Hematopoietic multipotent progenitor cell treated with erythropoietin and hydrocortisone succinate and interleukin-3 and kit ligand, for 17 days (in vitro differentiated cells): ENCODE measurements around the gene EPB41.
"Not testable (repeated sequence)": the region's sequence is repeated elsewhere in the genome, so short reads cannot be mapped to it uniquely, and the experiment has no call there.

ENCODE experiments used
- DNase-seq: peaks from one replicate; pipeline ENCODE4 v3.0.0-alpha.2; 2015; ENCODE audit warnings: low spot score

EPB41 gene

DNA sequence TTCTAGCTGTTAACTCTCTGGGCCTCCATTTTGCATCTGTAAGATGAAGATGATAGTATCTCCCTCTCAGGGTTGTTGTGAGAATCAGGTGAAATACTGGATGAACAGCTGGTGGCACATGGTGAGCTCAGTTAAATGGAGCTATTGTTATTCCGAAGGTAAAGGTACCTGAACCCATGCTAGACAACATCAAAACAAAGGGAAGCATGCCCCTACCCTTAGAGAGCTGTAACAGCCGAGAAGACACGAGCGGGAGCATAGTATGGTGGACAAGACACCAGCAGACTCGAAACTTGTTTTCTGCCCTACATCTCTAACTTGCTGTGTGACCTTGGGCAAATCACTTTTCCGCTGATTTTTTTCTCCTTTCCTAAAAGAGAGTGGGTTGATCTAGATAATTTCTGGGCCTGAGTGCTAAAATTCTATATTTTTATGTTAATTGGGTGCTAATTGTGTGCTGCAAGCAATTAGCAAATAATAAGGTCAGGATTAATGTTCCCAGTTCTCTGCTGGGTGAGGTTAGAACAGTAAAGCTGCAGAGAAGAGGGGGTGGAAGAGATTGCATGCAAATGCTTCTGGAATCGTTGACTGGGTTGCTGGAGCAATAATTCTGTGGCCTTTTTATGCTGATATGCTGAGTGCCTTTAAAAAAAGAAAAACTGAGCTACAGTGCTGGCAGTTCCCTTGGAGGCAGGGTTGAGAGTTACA lies 198.5 kb downstream of the EPB41 start:
- DNase-seq: no peak

DNA sequence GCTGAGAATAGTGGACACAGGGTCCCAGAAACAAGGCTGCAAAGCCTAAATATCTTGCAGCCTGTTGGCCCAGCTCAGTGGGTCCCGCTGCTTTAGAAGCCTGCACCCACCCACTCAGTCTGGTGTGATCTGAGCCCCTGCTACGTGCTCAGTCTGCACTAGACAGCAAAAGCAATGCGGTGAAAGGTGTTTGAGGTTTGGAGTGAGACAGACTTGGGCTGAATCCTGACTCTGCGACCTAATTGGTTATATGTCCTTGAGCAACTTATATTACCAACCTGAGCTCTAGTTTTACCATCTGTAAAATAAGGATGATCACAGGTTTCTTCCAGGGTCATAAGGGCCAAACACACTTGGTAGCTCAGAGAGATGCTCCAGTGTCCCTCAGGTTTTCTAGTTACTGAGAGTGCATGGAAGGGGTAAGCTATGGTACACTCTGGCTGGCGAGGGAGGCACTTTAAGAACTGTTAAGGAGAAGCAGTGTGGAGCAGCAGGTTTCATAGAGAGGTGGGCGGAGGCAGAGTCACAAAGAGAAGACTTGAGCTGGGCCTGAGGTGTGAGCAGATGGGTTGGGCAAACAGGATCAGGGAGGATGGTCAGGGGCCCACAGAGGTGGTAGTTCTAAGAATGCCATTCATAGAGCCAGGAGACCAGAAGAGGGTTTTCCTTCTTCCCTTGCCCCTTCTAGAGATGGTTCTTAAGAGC lies 199.2 kb downstream of the EPB41 start:
- no peak for DNase-seq

DNA sequence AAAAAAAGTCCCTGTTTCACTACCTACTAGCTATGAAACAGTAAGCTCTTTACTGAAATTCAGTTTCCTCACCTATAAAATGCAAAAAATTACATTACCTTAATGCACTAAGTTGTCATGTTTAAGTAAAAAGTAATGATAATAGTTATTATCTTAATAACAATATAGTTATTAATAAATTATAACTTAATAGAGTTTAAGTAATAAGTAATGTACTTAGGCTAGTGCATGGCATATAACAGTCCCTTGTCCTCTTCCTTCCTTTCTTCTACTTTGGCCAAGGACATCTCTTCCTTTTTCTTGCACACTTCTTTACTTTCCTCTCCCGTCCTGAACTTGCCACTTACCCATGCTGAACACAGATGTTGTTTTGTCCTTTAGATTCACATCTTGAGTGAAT lies 200.3 kb downstream of the EPB41 start:
- DNase-seq: no peak

DNA sequence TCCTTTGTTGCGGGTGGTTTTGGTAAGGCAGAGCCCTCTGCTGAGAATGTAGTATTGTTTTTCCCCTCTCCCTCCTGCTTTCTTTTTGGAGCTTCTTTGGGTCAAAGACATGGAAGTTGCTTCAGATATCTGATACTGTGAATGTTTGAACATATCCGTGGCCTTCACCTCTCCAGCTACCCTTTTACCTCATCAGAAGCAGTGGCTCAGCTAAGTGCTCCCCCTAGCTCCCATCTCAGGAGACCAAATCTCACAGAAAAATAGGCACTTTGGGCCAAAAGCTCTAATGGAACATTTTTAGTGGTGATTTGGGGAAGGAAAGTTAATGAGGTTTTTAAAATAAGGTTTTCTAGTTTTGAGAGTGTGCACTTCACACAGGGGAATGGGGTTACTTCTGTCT lies 203.0 kb downstream of the EPB41 start:
- no peak for DNase-seq

DNA sequence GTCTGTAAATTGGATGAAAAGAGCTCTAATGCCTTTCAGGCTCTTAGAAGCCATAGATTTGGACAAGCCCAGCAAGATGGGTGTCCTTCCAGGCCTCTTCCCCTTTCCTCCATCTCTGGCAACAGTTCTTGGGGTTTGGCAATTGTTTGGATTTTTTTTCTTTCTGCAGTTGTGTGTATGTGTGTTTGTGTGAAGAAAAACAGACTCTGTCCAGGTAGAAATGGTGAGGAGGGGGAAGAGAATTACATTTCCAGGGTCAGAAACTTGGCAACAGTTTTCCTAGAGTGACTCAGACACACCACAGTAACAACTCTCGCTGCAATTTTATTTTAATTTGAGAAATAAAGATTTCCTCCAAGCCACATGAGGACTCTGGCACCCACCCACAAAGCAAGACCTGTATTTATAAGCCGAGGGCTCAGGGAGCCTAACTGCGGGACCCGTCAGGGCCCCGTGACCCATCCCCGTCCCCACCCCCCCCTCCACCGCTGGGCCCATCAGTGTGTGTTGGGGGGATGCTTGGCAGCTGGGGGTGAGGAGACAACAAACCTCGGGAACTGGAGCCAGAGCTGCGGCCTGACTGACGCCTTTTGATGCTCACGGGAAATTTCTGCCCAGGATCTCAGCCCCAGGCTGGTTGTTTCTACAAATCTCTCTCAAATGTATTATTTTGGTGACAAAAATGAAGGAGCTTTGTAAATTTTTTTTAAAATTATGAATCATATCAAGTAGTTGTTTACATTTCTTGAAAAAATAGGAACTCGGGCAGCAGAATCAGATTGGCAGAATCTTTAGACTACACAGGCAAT lies 205.0 kb downstream of the EPB41 start:
- no peak for DNase-seq

DNA sequence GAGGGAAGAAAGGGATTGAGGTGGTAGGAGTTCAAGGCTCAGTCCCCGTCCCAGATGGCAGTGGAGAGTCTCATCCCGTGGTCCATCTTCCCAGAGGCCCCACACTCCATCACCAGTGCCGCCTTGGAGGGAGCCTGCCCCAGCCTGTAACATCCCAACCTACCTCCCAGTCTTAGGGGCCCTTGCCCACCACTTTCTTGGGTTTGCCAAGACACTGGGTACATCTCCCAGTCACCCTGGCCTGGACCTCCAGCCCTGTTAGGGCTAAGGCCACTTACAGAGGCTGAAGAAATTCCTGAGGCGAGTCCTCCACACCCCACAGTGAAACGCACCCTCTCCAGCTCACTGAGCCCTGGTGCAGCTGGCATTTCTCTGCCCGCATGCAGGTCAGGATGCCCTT lies 206.0 kb downstream of the EPB41 start:
- no peak for DNase-seq

DNA sequence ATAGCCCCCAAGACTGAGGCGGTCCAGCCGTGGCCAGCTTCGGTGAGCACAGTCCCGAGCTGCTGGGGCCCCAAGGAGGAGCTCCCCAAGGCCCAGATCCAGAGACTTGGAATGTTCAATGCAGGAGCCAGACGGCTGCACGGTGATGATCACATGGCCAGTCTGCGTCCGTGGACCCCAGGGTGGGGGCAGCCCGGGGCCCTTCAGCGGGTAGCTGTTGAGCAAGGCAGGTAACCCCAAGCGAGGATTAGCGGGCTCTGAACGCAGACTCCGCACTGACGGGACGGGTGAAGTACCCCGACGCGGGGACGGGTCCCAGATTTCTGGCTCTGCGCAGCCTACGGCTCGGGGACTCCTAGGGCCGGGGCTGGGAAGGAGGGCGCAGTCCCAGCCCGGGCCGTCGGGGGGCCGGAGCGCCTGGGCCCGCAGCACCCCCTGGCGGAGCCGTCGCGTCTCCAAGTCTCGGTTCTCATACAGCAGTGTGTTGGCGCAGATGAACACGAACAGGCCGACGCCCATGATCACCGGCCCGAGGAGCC lies 206.6 kb downstream of the EPB41 start:
- DNase-seq: peak; percentile 70

DNA sequence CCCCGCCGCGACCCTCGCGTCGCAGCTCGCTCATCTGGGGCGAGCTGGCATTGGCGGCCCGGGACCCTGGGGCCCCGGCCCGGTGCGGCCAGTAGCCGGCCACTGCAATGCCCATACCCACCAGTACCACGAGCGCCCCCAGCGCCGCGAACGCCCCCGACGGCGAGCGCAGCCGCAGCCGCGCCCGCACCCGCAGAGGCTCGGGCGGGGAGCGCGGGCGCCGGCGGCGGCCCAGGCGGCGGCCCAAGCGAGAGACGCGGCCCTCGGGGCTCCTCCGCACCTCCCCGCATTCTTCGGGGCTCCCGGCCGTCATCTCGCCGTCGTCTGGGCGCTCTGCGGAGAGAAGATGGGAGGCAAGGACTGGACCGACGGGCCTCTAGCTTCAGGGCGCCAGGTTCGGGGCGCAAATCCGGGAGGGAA lies 207.2 kb downstream of the EPB41 start:
- DNase-seq: no peak

DNA sequence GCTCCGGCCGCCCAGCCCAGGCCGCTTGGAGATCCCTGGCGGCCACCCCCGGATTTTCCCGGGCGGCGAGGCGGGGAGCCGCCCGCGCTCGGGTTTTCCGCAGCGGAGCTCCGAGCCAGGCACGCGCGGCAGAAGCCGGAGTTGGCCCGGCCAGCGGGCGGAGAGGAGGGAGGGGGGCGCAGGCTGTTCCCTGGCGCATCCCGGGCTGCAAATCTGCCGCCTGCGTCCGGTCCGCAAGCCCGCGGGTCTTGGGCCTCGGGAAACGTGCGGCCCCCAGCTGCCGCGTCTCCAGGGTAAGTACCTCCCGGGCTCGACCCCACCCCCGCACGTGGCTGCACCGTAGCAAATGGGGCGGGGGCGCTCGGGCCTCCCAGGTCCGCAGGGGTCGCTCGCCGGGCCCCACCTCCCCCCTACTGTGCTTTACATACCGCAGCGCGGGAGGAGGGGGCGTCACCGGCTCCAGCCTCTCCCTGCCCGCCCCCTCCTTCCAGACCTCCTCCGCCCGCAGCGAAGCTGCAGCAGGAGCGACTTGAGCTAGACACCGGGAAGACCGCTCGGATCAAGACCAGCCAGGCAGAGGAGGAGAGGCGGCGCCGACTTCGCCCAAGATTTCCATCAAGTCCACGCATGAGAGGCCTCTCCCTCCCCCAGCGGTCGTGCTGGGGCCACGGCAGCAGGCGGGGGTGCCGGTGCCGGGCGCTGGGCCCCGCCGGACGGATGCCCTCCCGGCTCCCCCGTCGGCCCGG lies 207.7 kb downstream of the EPB41 start:
- DNase-seq: no peak

DNA sequence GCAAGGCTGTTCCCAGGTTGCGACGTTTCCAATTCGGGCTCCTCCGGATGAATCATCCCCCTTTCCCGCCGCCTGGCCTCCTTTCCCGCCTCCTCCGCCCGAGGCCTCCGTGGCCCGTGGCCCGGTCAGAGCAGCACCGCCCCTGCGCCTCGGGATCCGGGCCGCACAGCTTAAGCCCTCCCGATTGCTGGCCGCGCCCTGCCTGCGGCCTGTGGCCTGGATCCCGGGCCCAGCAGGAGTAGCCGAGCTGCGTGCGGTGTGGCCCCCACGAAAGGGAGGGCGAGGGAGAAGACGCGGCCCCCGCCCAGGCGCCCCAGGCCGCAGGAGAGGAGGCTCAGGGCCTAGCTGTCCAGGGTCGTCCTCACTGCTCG lies 208.3 kb downstream of the EPB41 start:
- no peak for DNase-seq

DNA sequence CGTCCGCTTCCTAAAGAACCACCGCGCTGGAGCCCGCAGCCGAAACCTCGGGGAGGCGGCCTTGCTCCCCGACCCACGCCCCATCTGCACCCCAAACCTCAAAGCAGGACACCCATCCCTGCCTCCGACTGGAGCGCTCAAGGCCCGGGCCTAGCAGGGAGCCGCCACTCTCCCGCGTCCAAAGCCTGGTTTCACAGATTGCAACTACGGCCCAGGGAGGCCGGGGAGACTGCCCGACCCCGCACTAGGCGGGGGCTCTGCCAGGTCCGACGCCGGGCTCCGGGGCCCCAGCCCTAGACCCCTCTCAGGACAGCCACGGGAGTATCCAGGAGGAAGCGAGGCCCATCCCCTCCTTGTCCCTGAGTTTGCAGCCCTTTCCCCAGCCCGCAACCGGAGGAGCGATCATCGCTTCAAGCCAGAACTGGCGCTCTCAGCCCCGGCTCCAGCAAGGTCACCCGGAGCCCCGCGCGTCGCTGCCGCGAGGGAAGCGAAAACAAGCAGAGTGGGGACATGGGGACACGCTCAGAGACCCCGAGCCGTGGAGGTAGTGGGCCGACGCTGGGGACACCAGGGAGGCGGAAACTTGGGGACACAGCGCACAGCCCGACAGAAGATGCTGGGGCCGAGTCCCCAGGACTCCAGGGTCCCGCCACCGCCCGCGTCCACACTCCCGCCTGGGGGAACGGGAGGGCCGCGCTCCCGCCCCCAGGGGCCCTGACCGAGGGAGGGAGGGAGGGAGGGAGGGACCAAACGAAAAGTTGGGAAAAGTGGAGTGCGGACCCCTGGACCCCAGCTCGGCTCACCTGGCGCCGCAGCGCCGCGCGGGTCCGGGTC lies 208.9 kb downstream of the EPB41 start:
- DNase-seq: no peak

DNA sequence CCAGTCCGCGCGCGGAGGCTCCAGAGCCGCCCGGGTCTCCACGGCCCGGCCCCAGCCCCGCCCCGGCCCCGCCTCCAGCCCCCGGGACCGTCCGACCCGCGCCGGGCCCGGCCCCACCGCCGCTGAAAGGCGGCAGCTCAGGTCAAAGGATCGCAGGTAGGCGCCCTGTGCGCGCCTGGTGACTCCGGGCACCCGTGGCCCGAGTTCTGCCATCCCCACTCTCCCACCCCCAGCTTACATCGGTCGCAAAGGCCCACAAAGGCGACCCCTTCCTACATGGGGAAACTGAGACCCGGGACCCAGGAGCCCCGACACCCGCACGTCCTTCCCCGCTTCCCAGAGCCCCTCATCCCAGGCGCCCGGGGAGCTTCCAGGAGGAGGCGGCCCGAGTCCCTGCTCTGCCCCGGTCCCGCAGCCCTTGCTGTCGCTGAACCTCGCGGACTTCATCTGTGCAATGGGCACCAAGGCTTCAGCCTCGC lies 209.6 kb downstream of the EPB41 start, which contains the start of gene TMEM200B:
TSS of gene TMEM200B (minus strand) at position 17 of the 479 bp plus-strand sequence. CDS start 2,075 bp downstream, outside the sequence.
- DNase-seq: no peak

DNA sequence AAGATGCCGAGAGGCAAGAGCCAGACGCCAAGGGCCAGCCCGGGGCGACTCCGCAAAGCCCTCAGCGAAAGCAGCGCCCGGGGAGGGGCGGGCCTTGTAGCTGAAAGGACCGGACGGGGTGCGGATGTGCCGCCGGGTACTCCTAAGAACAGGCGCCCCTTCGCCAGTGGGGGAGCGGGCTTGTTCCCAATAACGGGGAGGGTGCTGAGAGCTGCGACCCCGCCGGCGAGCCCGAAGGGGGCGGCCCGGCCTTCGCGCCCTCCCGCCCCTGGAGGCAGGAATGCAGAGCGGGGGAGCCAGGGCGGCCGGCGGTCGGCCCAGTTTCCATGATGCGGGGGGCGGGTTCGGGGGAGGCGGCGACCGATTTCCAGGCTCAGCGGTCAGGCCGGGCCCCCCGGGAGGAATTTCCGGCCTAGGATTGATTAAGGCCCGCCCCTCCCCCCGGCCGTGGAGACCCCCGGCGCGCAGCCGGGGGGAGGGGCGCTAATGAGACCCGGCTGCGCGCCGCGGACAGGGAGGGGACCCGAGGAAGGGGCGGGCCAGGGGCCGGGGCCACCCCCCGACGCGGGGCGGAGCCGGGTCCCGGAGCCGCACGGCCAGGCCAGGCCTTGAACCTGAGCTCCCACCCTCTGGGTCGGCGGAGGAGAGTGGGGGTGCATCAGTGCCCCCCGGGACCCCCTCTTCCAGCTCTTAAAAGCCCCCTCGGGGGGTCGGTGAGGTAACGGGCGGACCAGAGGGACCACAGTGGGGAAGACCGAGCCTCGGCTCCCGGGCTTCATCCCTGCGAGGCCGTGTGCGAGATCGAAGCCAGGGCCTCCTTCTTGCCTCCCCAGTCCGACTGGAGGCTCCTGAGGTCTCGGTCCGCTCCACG lies 210.2 kb downstream of the EPB41 start:
- no peak for DNase-seq

DNA sequence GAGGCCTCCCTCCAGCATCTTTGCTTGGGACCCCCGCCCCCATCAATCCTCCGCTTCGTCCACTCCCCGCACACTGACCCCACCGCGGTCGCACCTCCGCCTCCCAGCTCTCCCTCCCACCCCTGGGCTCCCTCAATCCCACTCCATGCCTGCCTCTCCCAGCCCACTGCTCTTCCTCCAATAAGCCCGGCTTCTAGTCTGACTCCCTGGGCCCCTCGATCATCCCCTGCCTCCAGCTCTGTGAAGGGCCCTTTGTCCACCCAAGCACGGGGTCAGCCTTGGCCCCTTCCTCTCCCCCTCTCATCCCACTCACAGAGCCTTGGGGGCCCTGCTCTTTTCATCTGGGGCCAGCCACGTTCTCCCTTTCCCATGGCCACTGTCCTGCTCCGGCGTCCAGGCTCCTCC lies 210.9 kb downstream of the EPB41 start:
- no peak for DNase-seq

DNA sequence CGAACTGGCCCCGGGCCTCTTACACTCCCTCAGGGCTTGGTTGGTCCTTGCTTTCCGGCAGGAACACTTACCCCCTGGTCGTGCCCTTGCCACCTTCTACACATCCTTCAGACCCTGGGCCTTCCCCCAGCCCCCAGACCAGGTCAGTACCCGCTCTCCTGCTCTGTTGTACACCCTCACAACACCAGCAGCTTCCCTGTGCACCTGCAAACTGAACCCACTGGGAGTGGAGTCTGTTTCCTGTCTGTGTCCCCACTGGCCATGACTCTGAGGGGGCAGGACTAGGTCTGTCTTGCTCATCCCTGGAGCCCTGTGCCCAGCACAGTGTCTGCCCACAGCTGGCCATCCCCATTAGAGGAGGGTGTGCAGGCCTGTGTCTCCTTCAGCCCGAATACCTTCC lies 211.4 kb downstream of the EPB41 start:
- no peak for DNase-seq

DNA sequence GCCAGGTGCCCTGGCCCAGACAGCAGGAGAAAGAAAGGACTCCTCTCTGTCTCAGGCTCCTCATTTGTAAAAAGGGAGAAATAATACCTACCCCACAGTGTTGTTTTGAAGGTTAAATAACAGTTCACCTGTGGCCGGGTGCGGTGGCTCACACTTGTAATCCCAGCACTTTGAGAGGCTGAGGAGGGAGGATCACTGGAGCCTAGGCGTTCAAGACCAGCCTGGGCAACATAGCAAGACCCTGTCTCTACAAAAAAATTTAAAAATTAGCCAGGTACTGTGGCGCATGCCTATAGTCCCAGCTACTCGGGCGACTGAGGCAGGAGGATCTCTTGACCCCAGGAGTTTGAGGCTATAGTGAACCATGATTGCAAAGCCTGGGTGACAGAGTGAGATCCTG lies 211.8 kb downstream of the EPB41 start:
- DNase-seq: no peak

DNA sequence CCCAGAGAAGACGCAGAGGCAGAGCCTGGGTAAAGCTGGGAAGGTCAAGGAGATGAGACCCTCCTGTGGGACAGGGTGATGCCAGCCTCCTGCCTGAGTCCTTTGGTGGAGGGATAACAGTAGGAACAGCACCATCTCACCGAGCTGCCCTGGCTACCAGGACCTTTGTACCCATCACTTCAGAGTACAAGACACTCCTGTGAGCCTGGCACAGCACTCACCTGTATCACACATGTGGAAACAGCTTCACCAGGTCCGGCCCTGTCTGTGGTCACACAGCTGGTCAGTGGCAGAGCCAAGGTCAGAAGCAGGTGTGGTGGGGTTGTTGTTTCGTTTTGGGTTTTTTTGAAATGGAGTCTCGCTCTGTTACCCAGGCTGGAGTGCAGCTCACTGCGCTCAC lies 214.4 kb downstream of the EPB41 start:
- DNase-seq: no peak

DNA sequence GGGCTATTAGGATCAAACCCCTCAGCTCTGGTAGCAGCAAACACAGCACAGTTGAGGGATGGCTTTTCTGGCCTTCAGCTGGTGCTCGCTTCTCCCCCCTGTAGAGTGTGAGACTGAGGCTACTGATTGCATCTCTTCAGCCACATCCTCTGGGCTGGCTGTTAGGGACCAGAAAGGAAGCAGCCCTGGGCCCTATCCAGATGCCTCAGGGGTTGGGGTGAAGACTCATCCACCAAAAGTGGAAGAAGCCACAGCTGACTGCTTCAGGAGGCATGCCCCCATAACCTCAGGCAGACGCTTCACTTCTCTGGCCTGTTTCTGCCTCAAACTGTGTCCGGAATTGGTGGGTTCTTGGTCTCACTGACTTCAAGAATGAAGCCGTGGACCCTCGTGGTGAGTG lies 215.5 kb downstream of the EPB41 start:
- DNase-seq: no peak

DNA sequence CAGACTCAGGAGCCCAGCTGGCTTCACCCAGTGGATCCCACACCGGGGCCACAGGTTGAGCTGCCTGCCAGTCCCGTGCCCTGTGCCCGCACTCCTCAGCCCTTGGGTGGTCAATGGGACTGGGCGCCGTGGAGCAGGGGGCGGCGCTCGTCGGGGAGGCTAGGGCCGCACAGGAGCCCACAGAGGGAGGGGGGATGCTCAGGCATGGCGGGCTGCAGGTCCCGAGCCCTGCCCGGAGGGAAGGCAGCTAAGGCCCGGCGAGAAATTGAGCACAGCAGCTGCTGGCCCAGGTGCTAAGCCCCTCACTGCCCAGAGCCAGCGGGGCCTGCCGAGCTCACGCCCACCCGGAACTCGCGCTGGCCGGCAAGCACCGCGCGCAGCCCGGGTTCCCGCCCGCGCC lies 216.7 kb downstream of the EPB41 start:
- not testable (repeated sequence) for DNase-seq
